ENCODE results near the gene CPEB2. TPM values are rescaled to one million over a fixed set of nuclear protein-coding genes. Genes with fewer than 3 reads are reported as not detected.

Gene CPEB2
- total RNA-seq, 1 experiment from 2014 or later: 3.3 TPM

DNA sequence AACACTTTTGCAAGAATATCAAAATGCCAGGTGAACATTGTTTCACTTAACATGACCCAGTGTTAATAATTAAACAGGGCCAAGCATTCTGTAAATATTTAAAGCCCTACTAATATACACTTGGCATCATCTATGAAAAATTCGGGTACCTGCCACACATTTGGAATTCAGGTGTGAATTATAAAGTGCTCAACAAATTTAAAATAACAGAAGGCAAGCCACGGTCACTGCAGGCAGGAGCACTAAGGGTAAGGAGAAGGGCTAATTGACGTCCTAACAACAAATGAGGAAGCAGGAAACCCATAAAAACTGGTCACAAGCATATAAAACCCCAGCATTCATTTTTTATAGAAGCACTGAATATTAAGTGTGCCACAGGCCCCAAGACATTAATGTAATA is 43.8 kb upstream of the CPEB2 start:
- POLR2A ChIA-PET: no interaction called here
- Mint-ChIP-seq H3K4me3 (no peak overlapping the region), H3K9me3 (peaks cover 5% of the 10 kb centered on the region; the same call in 1 of the 2 replicates), H3K36me3 (no peaks in the 10 kb centered on the region), H3K4me1 (no peaks in the 10 kb centered on the region), H3K27ac (no peak overlapping the region), H3K27me3 (ENCODE audit: low read depth) (no peaks in the 10 kb centered on the region)
- CTCF ChIA-PET: no interaction called here
- TF ChIP-seq RELA (CRISPR knock-in tag; IDR thresholded peaks at IDR 0.05; ENCODE audit: borderline replicate concordance): no peak
- TF ChIP-seq, protein P1, sequence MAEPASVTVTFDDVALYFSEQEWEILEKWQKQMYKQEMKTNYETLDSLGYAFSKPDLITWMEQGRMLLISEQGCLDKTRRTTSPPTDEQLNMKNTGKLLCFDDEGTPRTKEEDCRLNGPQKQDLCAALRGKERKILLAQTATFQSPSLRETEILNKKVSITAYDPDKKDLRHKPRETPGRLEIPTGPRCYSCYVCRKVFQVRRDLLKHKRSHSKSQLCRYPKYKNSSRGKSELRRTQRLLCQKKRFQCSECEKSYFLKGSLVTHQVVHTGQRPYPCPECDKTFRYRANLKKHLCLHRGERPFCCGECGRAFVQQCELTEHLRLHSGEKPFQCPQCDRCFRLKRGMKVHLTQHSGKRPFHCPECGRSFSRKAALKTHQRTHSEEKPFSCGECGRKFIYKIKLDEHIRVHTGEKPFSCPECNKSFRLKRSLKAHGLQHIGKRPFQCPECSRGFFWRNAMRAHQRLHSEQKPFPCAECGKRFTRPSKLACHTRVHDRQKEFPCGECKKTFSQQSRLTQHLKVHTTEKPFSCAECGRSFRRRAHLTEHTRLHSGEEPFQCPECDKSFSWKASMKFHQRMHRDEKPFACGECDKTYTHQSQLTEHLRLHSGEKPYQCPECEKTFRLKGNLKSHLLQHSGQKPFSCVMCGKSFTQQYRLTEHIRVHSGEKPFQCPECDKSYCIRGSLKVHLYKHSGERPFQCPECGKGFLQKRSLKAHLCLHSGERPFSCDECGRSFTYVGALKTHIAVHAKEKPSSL (CRISPR knock-in tag; conservative IDR thresholded peaks at IDR 0.05): no peak
- no peak for TF ChIP-seq JAZF1 (CRISPR knock-in tag; IDR thresholded peaks at IDR 0.05)
- TF ChIP-seq SOX15 (CRISPR knock-in tag; IDR thresholded peaks at IDR 0.05): no peak
- TF ChIP-seq, protein P2, sequence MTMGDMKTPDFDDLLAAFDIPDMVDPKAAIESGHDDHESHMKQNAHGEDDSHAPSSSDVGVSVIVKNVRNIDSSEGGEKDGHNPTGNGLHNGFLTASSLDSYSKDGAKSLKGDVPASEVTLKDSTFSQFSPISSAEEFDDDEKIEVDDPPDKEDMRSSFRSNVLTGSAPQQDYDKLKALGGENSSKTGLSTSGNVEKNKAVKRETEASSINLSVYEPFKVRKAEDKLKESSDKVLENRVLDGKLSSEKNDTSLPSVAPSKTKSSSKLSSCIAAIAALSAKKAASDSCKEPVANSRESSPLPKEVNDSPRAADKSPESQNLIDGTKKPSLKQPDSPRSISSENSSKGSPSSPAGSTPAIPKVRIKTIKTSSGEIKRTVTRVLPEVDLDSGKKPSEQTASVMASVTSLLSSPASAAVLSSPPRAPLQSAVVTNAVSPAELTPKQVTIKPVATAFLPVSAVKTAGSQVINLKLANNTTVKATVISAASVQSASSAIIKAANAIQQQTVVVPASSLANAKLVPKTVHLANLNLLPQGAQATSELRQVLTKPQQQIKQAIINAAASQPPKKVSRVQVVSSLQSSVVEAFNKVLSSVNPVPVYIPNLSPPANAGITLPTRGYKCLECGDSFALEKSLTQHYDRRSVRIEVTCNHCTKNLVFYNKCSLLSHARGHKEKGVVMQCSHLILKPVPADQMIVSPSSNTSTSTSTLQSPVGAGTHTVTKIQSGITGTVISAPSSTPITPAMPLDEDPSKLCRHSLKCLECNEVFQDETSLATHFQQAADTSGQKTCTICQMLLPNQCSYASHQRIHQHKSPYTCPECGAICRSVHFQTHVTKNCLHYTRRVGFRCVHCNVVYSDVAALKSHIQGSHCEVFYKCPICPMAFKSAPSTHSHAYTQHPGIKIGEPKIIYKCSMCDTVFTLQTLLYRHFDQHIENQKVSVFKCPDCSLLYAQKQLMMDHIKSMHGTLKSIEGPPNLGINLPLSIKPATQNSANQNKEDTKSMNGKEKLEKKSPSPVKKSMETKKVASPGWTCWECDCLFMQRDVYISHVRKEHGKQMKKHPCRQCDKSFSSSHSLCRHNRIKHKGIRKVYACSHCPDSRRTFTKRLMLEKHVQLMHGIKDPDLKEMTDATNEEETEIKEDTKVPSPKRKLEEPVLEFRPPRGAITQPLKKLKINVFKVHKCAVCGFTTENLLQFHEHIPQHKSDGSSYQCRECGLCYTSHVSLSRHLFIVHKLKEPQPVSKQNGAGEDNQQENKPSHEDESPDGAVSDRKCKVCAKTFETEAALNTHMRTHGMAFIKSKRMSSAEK (CRISPR knock-in tag; IDR thresholded peaks at IDR 0.05; ENCODE audit: borderline replicate concordance): no peak
- no peak for TF ChIP-seq TEAD4 (CRISPR knock-in tag; IDR thresholded peaks at IDR 0.05)
- no peak for TF ChIP-seq ZNF423 (CRISPR knock-in tag; IDR thresholded peaks at IDR 0.05)
- TF ChIP-seq ELF4 (CRISPR knock-in tag; IDR thresholded peaks at IDR 0.05; ENCODE audit: low read depth): no peak
- no peak for TF ChIP-seq JUN (CRISPR knock-in tag; IDR thresholded peaks at IDR 0.05)
- no peak for TF ChIP-seq NR1H2 (CRISPR knock-in tag; IDR thresholded peaks at IDR 0.05)
- TF ChIP-seq, protein P3, sequence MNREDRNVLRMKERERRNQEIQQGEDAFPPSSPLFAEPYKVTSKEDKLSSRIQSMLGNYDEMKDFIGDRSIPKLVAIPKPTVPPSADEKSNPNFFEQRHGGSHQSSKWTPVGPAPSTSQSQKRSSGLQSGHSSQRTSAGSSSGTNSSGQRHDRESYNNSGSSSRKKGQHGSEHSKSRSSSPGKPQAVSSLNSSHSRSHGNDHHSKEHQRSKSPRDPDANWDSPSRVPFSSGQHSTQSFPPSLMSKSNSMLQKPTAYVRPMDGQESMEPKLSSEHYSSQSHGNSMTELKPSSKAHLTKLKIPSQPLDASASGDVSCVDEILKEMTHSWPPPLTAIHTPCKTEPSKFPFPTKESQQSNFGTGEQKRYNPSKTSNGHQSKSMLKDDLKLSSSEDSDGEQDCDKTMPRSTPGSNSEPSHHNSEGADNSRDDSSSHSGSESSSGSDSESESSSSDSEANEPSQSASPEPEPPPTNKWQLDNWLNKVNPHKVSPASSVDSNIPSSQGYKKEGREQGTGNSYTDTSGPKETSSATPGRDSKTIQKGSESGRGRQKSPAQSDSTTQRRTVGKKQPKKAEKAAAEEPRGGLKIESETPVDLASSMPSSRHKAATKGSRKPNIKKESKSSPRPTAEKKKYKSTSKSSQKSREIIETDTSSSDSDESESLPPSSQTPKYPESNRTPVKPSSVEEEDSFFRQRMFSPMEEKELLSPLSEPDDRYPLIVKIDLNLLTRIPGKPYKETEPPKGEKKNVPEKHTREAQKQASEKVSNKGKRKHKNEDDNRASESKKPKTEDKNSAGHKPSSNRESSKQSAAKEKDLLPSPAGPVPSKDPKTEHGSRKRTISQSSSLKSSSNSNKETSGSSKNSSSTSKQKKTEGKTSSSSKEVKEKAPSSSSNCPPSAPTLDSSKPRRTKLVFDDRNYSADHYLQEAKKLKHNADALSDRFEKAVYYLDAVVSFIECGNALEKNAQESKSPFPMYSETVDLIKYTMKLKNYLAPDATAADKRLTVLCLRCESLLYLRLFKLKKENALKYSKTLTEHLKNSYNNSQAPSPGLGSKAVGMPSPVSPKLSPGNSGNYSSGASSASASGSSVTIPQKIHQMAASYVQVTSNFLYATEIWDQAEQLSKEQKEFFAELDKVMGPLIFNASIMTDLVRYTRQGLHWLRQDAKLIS (CRISPR knock-in tag; IDR thresholded peaks at IDR 0.05; ENCODE audit: borderline replicate concordance): no peak
- TF ChIP-seq, protein P4, sequence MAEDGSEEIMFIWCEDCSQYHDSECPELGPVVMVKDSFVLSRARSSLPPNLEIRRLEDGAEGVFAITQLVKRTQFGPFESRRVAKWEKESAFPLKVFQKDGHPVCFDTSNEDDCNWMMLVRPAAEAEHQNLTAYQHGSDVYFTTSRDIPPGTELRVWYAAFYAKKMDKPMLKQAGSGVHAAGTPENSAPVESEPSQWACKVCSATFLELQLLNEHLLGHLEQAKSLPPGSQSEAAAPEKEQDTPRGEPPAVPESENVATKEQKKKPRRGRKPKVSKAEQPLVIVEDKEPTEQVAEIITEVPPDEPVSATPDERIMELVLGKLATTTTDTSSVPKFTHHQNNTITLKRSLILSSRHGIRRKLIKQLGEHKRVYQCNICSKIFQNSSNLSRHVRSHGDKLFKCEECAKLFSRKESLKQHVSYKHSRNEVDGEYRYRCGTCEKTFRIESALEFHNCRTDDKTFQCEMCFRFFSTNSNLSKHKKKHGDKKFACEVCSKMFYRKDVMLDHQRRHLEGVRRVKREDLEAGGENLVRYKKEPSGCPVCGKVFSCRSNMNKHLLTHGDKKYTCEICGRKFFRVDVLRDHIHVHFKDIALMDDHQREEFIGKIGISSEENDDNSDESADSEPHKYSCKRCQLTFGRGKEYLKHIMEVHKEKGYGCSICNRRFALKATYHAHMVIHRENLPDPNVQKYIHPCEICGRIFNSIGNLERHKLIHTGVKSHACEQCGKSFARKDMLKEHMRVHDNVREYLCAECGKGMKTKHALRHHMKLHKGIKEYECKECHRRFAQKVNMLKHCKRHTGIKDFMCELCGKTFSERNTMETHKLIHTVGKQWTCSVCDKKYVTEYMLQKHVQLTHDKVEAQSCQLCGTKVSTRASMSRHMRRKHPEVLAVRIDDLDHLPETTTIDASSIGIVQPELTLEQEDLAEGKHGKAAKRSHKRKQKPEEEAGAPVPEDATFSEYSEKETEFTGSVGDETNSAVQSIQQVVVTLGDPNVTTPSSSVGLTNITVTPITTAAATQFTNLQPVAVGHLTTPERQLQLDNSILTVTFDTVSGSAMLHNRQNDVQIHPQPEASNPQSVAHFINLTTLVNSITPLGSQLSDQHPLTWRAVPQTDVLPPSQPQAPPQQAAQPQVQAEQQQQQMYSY (CRISPR knock-in tag; IDR thresholded peaks at IDR 0.05): no peak
- TF ChIP-seq FOXK1 (CRISPR knock-in tag; IDR thresholded peaks at IDR 0.05): no peak
- TF ChIP-seq, protein P5, sequence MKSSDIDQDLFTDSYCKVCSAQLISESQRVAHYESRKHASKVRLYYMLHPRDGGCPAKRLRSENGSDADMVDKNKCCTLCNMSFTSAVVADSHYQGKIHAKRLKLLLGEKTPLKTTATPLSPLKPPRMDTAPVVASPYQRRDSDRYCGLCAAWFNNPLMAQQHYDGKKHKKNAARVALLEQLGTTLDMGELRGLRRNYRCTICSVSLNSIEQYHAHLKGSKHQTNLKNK (CRISPR knock-in tag; IDR thresholded peaks at IDR 0.05): no peak
- no peak for TF ChIP-seq GABPB1 (CRISPR knock-in tag; IDR thresholded peaks at IDR 0.05)
- TF ChIP-seq ETV6 (CRISPR knock-in tag; IDR thresholded peaks at IDR 0.05): no peak
- TF ChIP-seq, protein P6, sequence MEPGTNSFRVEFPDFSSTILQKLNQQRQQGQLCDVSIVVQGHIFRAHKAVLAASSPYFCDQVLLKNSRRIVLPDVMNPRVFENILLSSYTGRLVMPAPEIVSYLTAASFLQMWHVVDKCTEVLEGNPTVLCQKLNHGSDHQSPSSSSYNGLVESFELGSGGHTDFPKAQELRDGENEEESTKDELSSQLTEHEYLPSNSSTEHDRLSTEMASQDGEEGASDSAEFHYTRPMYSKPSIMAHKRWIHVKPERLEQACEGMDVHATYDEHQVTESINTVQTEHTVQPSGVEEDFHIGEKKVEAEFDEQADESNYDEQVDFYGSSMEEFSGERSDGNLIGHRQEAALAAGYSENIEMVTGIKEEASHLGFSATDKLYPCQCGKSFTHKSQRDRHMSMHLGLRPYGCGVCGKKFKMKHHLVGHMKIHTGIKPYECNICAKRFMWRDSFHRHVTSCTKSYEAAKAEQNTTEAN (CRISPR knock-in tag; IDR thresholded peaks at IDR 0.05): no peak
- no peak for TF ChIP-seq ZBTB21 (CRISPR knock-in tag; IDR thresholded peaks at IDR 0.05; ENCODE audit: borderline replicate concordance)
- TF ChIP-seq, protein P7, sequence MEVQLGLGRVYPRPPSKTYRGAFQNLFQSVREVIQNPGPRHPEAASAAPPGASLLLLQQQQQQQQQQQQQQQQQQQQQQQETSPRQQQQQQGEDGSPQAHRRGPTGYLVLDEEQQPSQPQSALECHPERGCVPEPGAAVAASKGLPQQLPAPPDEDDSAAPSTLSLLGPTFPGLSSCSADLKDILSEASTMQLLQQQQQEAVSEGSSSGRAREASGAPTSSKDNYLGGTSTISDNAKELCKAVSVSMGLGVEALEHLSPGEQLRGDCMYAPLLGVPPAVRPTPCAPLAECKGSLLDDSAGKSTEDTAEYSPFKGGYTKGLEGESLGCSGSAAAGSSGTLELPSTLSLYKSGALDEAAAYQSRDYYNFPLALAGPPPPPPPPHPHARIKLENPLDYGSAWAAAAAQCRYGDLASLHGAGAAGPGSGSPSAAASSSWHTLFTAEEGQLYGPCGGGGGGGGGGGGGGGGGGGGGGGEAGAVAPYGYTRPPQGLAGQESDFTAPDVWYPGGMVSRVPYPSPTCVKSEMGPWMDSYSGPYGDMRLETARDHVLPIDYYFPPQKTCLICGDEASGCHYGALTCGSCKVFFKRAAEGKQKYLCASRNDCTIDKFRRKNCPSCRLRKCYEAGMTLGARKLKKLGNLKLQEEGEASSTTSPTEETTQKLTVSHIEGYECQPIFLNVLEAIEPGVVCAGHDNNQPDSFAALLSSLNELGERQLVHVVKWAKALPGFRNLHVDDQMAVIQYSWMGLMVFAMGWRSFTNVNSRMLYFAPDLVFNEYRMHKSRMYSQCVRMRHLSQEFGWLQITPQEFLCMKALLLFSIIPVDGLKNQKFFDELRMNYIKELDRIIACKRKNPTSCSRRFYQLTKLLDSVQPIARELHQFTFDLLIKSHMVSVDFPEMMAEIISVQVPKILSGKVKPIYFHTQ (CRISPR knock-in tag; IDR thresholded peaks at IDR 0.05): no peak
- ATAC-seq (no peak), DNase-seq (ENCODE audit: low spot score) (no peak)
